ENCODE results near the gene LSM4.

LSM4 gene

GRCh38 chr19:18317961-18318800, 4.7 kb downstream of the LSM4 start (continued):
- TF ChIP-seq GLI2 (tag by site-specific recombination; IDR thresholded peaks at IDR 0.05; ENCODE audit: borderline replicate concordance, low read depth) (no peak), ZSCAN4 (tag by site-specific recombination; IDR thresholded peaks at IDR 0.05) (no peak), IKZF3 (tag by site-specific recombination; IDR thresholded peaks at IDR 0.05) (no peak), ZNF561 (tag by site-specific recombination; IDR thresholded peaks at IDR 0.05; ENCODE audit: borderline replicate concordance) (no peak)

DNA sequence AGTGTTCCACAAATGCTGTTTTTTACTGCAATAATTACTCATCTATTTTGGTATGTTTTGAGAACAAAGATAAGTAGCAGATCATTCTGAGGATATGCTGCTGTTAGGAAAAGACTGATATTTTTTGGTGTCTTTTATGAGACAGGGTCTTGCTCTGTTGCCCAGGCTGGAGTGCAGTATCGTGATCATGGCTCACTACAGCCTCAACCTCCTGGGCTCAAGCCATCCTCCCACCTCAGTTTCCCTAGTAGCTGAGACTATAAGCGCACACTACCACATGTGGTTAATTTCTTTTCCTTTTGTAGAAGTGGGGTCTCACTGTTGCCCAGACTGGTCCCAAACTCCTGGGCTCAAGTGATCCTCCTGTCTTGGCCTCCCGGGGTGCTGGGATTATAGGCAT, 9.5 kb downstream of the LSM4 start:
- H3K4me3 ChIP-seq (ENCODE audit: low read depth, low read length): no peak overlapping the region
- no peaks in the 10 kb centered on the region for H3K9me3 ChIP-seq (ENCODE audit: control insufficient read depth, insufficient read depth, low read depth, low read length)
- POLR2A ChIA-PET: interaction anchor here (0.6 to 1.5 kb wide), 2 partner anchors 32 to 37 kb away, joined by 3 read pairs; no protein-coding TSS in a partner anchor
- CTCF ChIA-PET: interaction anchor here (0.6 to 3.3 kb wide), 2 partner anchors 34 to 41 kb away, joined by 4 to 14 read pairs; no protein-coding TSS in a partner anchor
- H3K27ac ChIP-seq (ENCODE audit: extremely low read depth, low read depth, low read length): no peak overlapping the region
- no peaks in the 10 kb centered on the region for H3K4me1 ChIP-seq (ENCODE audit: control insufficient read depth, insufficient read depth, low read length)
- H3K36me3 ChIP-seq (ENCODE audit: control insufficient read depth in 2 of 2, insufficient read depth in 1 of 2, low read length in 2 of 2): peaks cover 10 to 75% of the 10 kb centered on the region in 2 experiments; a peak in 2 of 3 replicates
- peak; percentile 87 for TF ChIP-seq ZNF121 (tag by site-specific recombination; IDR thresholded peaks at IDR 0.05)
- TF ChIP-seq, protein P1, sequence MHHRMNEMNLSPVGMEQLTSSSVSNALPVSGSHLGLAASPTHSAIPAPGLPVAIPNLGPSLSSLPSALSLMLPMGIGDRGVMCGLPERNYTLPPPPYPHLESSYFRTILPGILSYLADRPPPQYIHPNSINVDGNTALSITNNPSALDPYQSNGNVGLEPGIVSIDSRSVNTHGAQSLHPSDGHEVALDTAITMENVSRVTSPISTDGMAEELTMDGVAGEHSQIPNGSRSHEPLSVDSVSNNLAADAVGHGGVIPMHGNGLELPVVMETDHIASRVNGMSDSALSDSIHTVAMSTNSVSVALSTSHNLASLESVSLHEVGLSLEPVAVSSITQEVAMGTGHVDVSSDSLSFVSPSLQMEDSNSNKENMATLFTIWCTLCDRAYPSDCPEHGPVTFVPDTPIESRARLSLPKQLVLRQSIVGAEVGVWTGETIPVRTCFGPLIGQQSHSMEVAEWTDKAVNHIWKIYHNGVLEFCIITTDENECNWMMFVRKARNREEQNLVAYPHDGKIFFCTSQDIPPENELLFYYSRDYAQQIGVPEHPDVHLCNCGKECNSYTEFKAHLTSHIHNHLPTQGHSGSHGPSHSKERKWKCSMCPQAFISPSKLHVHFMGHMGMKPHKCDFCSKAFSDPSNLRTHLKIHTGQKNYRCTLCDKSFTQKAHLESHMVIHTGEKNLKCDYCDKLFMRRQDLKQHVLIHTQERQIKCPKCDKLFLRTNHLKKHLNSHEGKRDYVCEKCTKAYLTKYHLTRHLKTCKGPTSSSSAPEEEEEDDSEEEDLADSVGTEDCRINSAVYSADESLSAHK (tag by site-specific recombination; IDR thresholded peaks at IDR 0.05): no peak

- Histone ChIP-seq H3K36me3 (ENCODE audit: control insufficient read depth in 2 of 2, insufficient read depth in 1 of 2, low read length in 2 of 2) (peaks cover 10 to 88% of the 10 kb centered on the region in 2 experiments; a peak in 2 of 3 replicates), H3K27ac (ENCODE audit: extremely low read depth, low read depth, low read length) (0 out of 2 replicates have a peak overlapping the region, but pooled peaks have one; percentile 9)
- CTCF ChIA-PET: interaction anchor here (3.3 kb wide), 1 partner anchor 33 kb away, joined by 14 read pairs; no protein-coding TSS in a partner anchor
Observed at GRCh38 chr19:18312092-18312534, 10.8 kb downstream of the LSM4 start.

DNA sequence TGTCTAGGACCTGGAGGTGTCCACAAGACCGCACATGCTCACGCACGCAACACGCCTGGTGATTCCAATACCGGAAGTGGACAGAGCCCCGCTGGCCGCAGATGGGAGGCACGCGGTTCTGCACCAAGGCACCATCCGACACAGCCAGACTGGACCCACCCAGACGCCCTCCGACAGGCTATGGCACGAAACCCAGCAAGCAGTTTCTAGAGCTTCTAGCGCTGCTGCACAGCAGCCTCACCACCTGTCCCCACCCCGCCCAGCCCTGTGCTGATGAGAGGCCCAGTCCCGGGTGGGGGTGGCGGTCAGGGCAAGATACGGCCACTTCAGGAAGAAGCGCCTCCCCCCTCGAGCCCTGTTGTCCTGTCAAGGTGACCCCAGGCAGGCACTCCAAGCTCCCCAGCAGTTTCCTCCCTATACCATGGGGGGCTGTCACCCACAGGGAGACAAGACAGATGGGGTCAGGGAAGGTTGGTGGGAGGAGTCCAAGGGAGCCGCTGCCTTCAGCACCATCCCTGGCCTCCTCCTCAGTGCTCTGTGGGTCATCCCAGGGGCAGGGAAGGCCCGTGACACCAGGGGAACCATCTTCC, 11.3 kb downstream of the LSM4 start:
- TF ChIP-seq SCRT2 (tag by site-specific recombination; IDR thresholded peaks at IDR 0.05) (0 out of 2 replicates have a peak, but pooled peaks have one; percentile 4), RBAK (tag by site-specific recombination; IDR thresholded peaks at IDR 0.05) (no peak), ZIC2 (tag by site-specific recombination; IDR thresholded peaks at IDR 0.05) (0 out of 2 replicates have a peak, but pooled peaks have one; percentile 13), ZNF645 (tag by site-specific recombination; IDR thresholded peaks at IDR 0.05) (no peak), ZNF600 (tag by site-specific recombination; IDR thresholded peaks at IDR 0.05) (peak; percentile 62)
- ChIA-PET CTCF (interaction anchor here (0.9 to 3.3 kb wide), 2 partner anchors 32 to 125 kb away, joined by 3 to 14 read pairs; no protein-coding TSS in a partner anchor), POLR2A (interaction anchor here (0.9 to 1.9 kb wide), 2 partner anchors 19 to 31 kb away, joined by 3 to 10 read pairs; partner anchors contain the start of gene JUND)
- Histone ChIP-seq H3K27ac (ENCODE audit: extremely low read depth, low read depth, low read length) (0 out of 2 replicates have a peak overlapping the region, but pooled peaks have one; percentile 9), H3K4me1 (ENCODE audit: control insufficient read depth, insufficient read depth, low read length) (no peaks in the 10 kb centered on the region), H3K36me3 (ENCODE audit: control insufficient read depth in 2 of 2, insufficient read depth in 1 of 2, low read length in 2 of 2) (peaks cover 10 to 92% of the 10 kb centered on the region in 2 experiments; a peak in 2 of 3 replicates), H3K9me3 (ENCODE audit: control insufficient read depth, insufficient read depth, low read depth, low read length) (no peaks in the 10 kb centered on the region), H3K4me3 (ENCODE audit: low read depth, low read length) (no peak overlapping the region)

More at GRCh38 chr19:18312092-18312534, 10.8 kb downstream of the LSM4 start:
- no peaks in the 10 kb centered on the region for H3K9me3 ChIP-seq (ENCODE audit: control insufficient read depth, insufficient read depth, low read depth, low read length)
- no peak overlapping the region for H3K4me3 ChIP-seq (ENCODE audit: low read depth, low read length)
- TF ChIP-seq ZNF701 (tag by site-specific recombination; IDR thresholded peaks at IDR 0.05) (no peak), BCL11A (tag by site-specific recombination; IDR thresholded peaks at IDR 0.05; ENCODE audit: low read depth) (0 out of 2 replicates have a peak, but pooled peaks have one; percentile 24)
- TF ChIP-seq, protein P2, sequence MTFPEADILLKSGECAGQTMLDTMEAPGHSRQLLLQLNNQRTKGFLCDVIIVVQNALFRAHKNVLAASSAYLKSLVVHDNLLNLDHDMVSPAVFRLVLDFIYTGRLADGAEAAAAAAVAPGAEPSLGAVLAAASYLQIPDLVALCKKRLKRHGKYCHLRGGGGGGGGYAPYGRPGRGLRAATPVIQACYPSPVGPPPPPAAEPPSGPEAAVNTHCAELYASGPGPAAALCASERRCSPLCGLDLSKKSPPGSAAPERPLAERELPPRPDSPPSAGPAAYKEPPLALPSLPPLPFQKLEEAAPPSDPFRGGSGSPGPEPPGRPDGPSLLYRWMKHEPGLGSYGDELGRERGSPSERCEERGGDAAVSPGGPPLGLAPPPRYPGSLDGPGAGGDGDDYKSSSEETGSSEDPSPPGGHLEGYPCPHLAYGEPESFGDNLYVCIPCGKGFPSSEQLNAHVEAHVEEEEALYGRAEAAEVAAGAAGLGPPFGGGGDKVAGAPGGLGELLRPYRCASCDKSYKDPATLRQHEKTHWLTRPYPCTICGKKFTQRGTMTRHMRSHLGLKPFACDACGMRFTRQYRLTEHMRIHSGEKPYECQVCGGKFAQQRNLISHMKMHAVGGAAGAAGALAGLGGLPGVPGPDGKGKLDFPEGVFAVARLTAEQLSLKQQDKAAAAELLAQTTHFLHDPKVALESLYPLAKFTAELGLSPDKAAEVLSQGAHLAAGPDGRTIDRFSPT (tag by site-specific recombination; IDR thresholded peaks at IDR 0.05): 0 out of 2 replicates have a peak, but pooled peaks have one; percentile 11
- no peaks in the 10 kb centered on the region for H3K4me1 ChIP-seq (ENCODE audit: control insufficient read depth, insufficient read depth, low read length)
- POLR2A ChIA-PET: interaction anchor here (0.9 to 1.5 kb wide), 2 partner anchors 19 to 30 kb away, joined by 3 read pairs; no protein-coding TSS in a partner anchor
